RWPE2 (cell line): Measurements from ENCODE around the gene MICA.
"Not testable (repeated sequence)": the region's sequence is repeated elsewhere in the genome, so short reads cannot be mapped to it uniquely, and the experiment has no call there.

ENCODE experiments used
- ATAC-seq: fragments of 200-7000 bp; cut with Tn5 transposase; 3 replicates; pipeline ENCODE4 v1.9.1; 2021; ENCODE audit warnings: low read depth
- DNase-seq: peaks from one replicate; pipeline ENCODE4 v3.0.0-alpha.2; 2020; ENCODE audit warnings: low spot score
- H3K27ac ChIP-seq: fragments of 450-650 bp; 2 replicates; pipeline ENCODE4 v1.5.1; 2017; ENCODE audit warnings: mild to moderate bottlenecking; ENCODE audit not compliant: poor library complexity, severe bottlenecking
- H3K27me3 ChIP-seq: fragments of 250-450 bp; sonication (Bioruptor Pico); 2 replicates; pipeline ENCODE4 v1.5.1; 2021; ENCODE audit warnings: mild to moderate bottlenecking, moderate library complexity; ENCODE audit not compliant: insufficient read depth, poor library complexity, severe bottlenecking
- H3K36me3 ChIP-seq: fragments of 250-450 bp; sonication (Bioruptor Pico); 2 replicates; pipeline ENCODE4 v1.5.1; 2020; ENCODE audit warnings: low read depth, mild to moderate bottlenecking, moderate library complexity
- H3K4me1 ChIP-seq: fragments of 250-450 bp; sonication (Bioruptor Pico); 2 replicates; pipeline ENCODE4 v1.5.1; 2021; ENCODE audit warnings: mild to moderate bottlenecking, moderate library complexity; ENCODE audit not compliant: insufficient read depth, poor library complexity, severe bottlenecking
- H3K4me3 ChIP-seq: fragments of 250-450 bp; sonication (Bioruptor Pico); 2 replicates; pipeline ENCODE4 v1.5.1; 2021; ENCODE audit warnings: mild to moderate bottlenecking, moderate library complexity; ENCODE audit not compliant: severe bottlenecking
- H3K9me3 ChIP-seq: fragments of 250-450 bp; sonication (Bioruptor Pico); 2 replicates; pipeline ENCODE4 v1.5.1; 2021; ENCODE audit warnings: mild to moderate bottlenecking, moderate library complexity; ENCODE audit not compliant: severe bottlenecking
- CTCF ChIP-seq: fragments of 450-650 bp; IDR thresholded peaks from one replicate; pipeline ENCODE4 v1.5.1; 2017; ENCODE audit warnings: mild to moderate bottlenecking, moderate library complexity; ENCODE audit not compliant: poor library complexity, severe bottlenecking

The MICA gene

GRCh38 chr6:31402324-31403282, 792 bp upstream of the MICA start:
- DNase-seq (no peak), ATAC-seq (peak; percentile 16)
- Histone ChIP-seq H3K9me3 (peaks cover 2% of the 10 kb centered on the region), H3K4me1 (peaks cover 34% of the 10 kb centered on the region), H3K27me3 (no peaks in the 10 kb centered on the region), H3K27ac (peak overlapping the region; percentile 91), H3K36me3 (peaks cover 12% of the 10 kb centered on the region), H3K4me3 (peak overlapping the region; percentile 89)
- TF ChIP-seq CTCF = no peak

- H3K36me3 ChIP-seq = peaks cover 18% of the 10 kb centered on the region
- not testable (repeated sequence) for DNase-seq, H3K9me3 ChIP-seq, H3K27me3 ChIP-seq, ATAC-seq
- H3K4me1 ChIP-seq = peaks cover 35% of the 10 kb centered on the region
- peak overlapping the region; percentile 89 for H3K4me3 ChIP-seq
- H3K27ac ChIP-seq = peak overlapping the region; percentile 91
These were observed 618 bp downstream of the MICA start for GRCh38 chr6:31404061-31404364.

- H3K9me3 ChIP-seq = peaks cover 2% of the 10 kb centered on the region
- H3K27ac ChIP-seq = no peak overlapping the region
- ATAC-seq (no peak), DNase-seq (no peak)
- H3K4me3 ChIP-seq = no peak overlapping the region
- H3K4me1 ChIP-seq = peaks cover 35% of the 10 kb centered on the region
- no peak for TF ChIP-seq CTCF
- peaks cover 31% of the 10 kb centered on the region for H3K36me3 ChIP-seq
- no peaks in the 10 kb centered on the region for H3K27me3 ChIP-seq
These were observed 2.6 kb downstream of the MICA start for GRCh38 chr6:31405996-31406395.

- Histone ChIP-seq H3K27ac (peak overlapping the region; percentile 35), H3K4me3 (no peak overlapping the region), H3K4me1 (peaks cover 24% of the 10 kb centered on the region), H3K36me3 (peaks cover 41% of the 10 kb centered on the region), H3K9me3 (peaks cover 2% of the 10 kb centered on the region), H3K27me3 (no peaks in the 10 kb centered on the region)
- TF ChIP-seq CTCF = no peak
- DNase-seq (no peak), ATAC-seq (0 out of 3 replicates have a peak, but pooled peaks have one; percentile 35)
These were observed 4.3 kb downstream of the MICA start for GRCh38 chr6:31407699-31408098.

- Histone ChIP-seq H3K36me3 (peaks cover 66% of the 10 kb centered on the region), H3K9me3 (no peaks in the 10 kb centered on the region), H3K4me1 (peaks cover 12% of the 10 kb centered on the region), H3K27ac (no peak overlapping the region), H3K27me3 (no peaks in the 10 kb centered on the region), H3K4me3 (no peak overlapping the region)
- no peak for DNase-seq
- TF ChIP-seq CTCF = no peak
- ATAC-seq = no peak
These were observed 9.1 kb downstream of the MICA start for GRCh38 chr6:31412506-31412905.

GRCh38 chr6:31414148-31414770, 10.9 kb downstream of the MICA start:
- H3K9me3 ChIP-seq, H3K4me1 ChIP-seq, H3K27me3 ChIP-seq, H3K27ac ChIP-seq, ATAC-seq, DNase-seq, H3K4me3 ChIP-seq: not testable (repeated sequence)
- H3K36me3 ChIP-seq = peaks cover 57% of the 10 kb centered on the region
